ENCODE results near the gene RAD9B. TPM values are rescaled to one million over a fixed set of nuclear protein-coding genes. Genes with fewer than 3 reads are reported as not detected.

RAD9B gene
- total RNA-seq, 1 experiment from 2014 or later: 0.40 TPM

- H3K4me2 ChIP-seq (ENCODE audit: low read length): no peak overlapping the region
- H4K20me1 ChIP-seq (ENCODE audit: low read length): no peaks in the 10 kb centered on the region
- H3K9me3 ChIP-seq (ENCODE audit: low read length): no peaks in the 10 kb centered on the region
- no peaks in the 10 kb centered on the region for H3K9me2 ChIP-seq (replicated peaks; ENCODE audit: low read length)
- H2AFZ ChIP-seq (ENCODE audit: low read length): no peak overlapping the region
- H3K79me2 ChIP-seq (ENCODE audit: low read length): no peaks in the 10 kb centered on the region
- no peak overlapping the region for H3K4me3 ChIP-seq (ENCODE audit: low read length)
- ATAC-seq (no peak), DNase-seq (no peak)
- BruUV-seq (replicated peaks): no TSS peak
- CTCF ChIA-PET: no interaction called here
- TF ChIP-seq CTCF (conservative IDR thresholded peaks at IDR 0.05; ENCODE audit: low read depth, low read length) (no peak), EZH2 (IDR thresholded peaks at IDR 0.05; ENCODE audit: low read length, unreplicated experiment) (no peak), EZH2phosphoT487 (IDR thresholded peaks at IDR 0.05; ENCODE audit: borderline replicate concordance, low read length) (no peak)
- H3K9ac ChIP-seq (ENCODE audit: low read length): no peak overlapping the region
- no peak overlapping the region for H3K27ac ChIP-seq (ENCODE audit: low read length)
- no peaks in the 10 kb centered on the region for H3K36me3 ChIP-seq (ENCODE audit: low read depth, low read length)
- no peaks in the 10 kb centered on the region for H3K27me3 ChIP-seq (ENCODE audit: low read length)
- POLR2A ChIA-PET (ENCODE audit: unreplicated experiment): no interaction called here
- no peaks in the 10 kb centered on the region for H3F3A ChIP-seq (ENCODE audit: low read length, unreplicated experiment)
- intact Hi-C loops (cut with micrococcal nuclease): no loop called here
- peaks cover 3% of the 10 kb centered on the region; the same call in 1 of the 2 replicates for H3K4me1 ChIP-seq (ENCODE audit: insufficient read depth, low read length)
Measured at GRCh38 chr12:110508071-110508586, 6.0 kb downstream of the RAD9B start.

GRCh38 chr12:110513842-110514241, 11.7 kb downstream of the RAD9B start:
- TF ChIP-seq EZH2 (IDR thresholded peaks at IDR 0.05; ENCODE audit: low read length, unreplicated experiment): no peak
- no peak for TF ChIP-seq EZH2phosphoT487 (IDR thresholded peaks at IDR 0.05; ENCODE audit: borderline replicate concordance, low read length)
- no peak for TF ChIP-seq CTCF (conservative IDR thresholded peaks at IDR 0.05; ENCODE audit: low read depth, low read length)
- H3K4me1 ChIP-seq (ENCODE audit: insufficient read depth, low read length): peaks cover 5% of the 10 kb centered on the region; the same call in 1 of the 2 replicates
- no peaks in the 10 kb centered on the region for H3F3A ChIP-seq (ENCODE audit: low read length, unreplicated experiment)
- H4K20me1 ChIP-seq (ENCODE audit: low read length): no peaks in the 10 kb centered on the region
- H3K9me3 ChIP-seq (ENCODE audit: low read length): no peaks in the 10 kb centered on the region
- H3K4me2 ChIP-seq (ENCODE audit: low read length): no peak overlapping the region
- POLR2A ChIA-PET (ENCODE audit: unreplicated experiment): no interaction called here
- no peak for ATAC-seq
- no peak overlapping the region for H3K27ac ChIP-seq (ENCODE audit: low read length)
- no peaks in the 10 kb centered on the region for H3K79me2 ChIP-seq (ENCODE audit: low read length)
- no peaks in the 10 kb centered on the region for H3K27me3 ChIP-seq (ENCODE audit: low read length)
- CTCF ChIA-PET: interaction anchor here (0.5 to 1.1 kb wide), 5 partner anchors 33 to 371 kb away, joined by 3 to 16 read pairs (median 4); partner anchors contain the start of genes FAM216A and GPN3
- BruUV-seq (replicated peaks): no TSS peak
- no peaks in the 10 kb centered on the region for H3K36me3 ChIP-seq (ENCODE audit: low read depth, low read length)
- H2AFZ ChIP-seq (ENCODE audit: low read length): no peak overlapping the region
- no peak overlapping the region for H3K4me3 ChIP-seq (ENCODE audit: low read length)
- no peaks in the 10 kb centered on the region for H3K9me2 ChIP-seq (replicated peaks; ENCODE audit: low read length)
- intact Hi-C loops (cut with micrococcal nuclease): no loop called here
- no peak overlapping the region for H3K9ac ChIP-seq (ENCODE audit: low read length)
- DNase-seq: no peak

- TF ChIP-seq EZH2phosphoT487 (IDR thresholded peaks at IDR 0.05; ENCODE audit: borderline replicate concordance, low read length): no peak
- no peak for TF ChIP-seq CTCF (conservative IDR thresholded peaks at IDR 0.05; ENCODE audit: low read depth, low read length)
- no peak for TF ChIP-seq EZH2 (IDR thresholded peaks at IDR 0.05; ENCODE audit: low read length, unreplicated experiment)
- ATAC-seq: no peak
- no peaks in the 10 kb centered on the region for H3K36me3 ChIP-seq (ENCODE audit: low read depth, low read length)
- no peak overlapping the region for H3K4me3 ChIP-seq (ENCODE audit: low read length)
- no peak overlapping the region for H3K4me2 ChIP-seq (ENCODE audit: low read length)
- no peaks in the 10 kb centered on the region for H4K20me1 ChIP-seq (ENCODE audit: low read length)
- intact Hi-C loops (cut with micrococcal nuclease): no loop called here
- no peaks in the 10 kb centered on the region for H3K9me2 ChIP-seq (replicated peaks; ENCODE audit: low read length)
- no peaks in the 10 kb centered on the region for H3F3A ChIP-seq (ENCODE audit: low read length, unreplicated experiment)
- DNase-seq: no peak
- H3K79me2 ChIP-seq (ENCODE audit: low read length): no peaks in the 10 kb centered on the region
- H3K27ac ChIP-seq (ENCODE audit: low read length): no peak overlapping the region
- ChIA-PET POLR2A (ENCODE audit: unreplicated experiment) (no interaction called here), CTCF (no interaction called here)
- H3K4me1 ChIP-seq (ENCODE audit: insufficient read depth, low read length): peaks cover 5% of the 10 kb centered on the region; the same call in 1 of the 2 replicates
- no peaks in the 10 kb centered on the region for H3K9me3 ChIP-seq (ENCODE audit: low read length)
- H3K27me3 ChIP-seq (ENCODE audit: low read length): no peaks in the 10 kb centered on the region
- H2AFZ ChIP-seq (ENCODE audit: low read length): no peak overlapping the region
- no TSS peak for BruUV-seq (replicated peaks)
- H3K9ac ChIP-seq (ENCODE audit: low read length): no peak overlapping the region
Measured at GRCh38 chr12:110514363-110514762, 12.2 kb downstream of the RAD9B start.
